T-helper 22 cell (primary cell): ENCODE results near the gene SLC13A3.

ENCODE experiments used
- DNase-seq: peaks from one replicate; pipeline ENCODE4 v3.0.0-alpha.2; 2020; ENCODE audit warnings: low read depth

Gene SLC13A3

DNA sequence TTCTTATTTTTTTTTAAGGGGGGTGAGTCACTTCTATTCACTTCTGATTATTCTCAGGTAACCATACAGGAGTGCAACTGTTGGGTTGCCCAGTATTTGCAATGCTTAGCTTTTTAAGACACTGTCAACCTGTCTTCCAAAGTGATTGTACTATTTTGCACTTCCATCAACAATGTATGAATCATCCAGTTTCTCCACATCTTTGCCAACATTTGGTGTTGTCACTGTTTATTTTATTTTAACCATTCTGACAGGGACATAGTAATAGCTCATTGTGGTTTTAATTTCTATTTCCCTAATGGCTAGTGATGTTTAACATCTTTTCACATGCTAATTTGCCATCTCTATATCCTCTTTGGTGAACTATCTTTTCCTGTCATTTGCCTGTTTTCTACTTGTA lies 1.4 kb upstream of the SLC13A3 start:
- no peak for DNase-seq

DNA sequence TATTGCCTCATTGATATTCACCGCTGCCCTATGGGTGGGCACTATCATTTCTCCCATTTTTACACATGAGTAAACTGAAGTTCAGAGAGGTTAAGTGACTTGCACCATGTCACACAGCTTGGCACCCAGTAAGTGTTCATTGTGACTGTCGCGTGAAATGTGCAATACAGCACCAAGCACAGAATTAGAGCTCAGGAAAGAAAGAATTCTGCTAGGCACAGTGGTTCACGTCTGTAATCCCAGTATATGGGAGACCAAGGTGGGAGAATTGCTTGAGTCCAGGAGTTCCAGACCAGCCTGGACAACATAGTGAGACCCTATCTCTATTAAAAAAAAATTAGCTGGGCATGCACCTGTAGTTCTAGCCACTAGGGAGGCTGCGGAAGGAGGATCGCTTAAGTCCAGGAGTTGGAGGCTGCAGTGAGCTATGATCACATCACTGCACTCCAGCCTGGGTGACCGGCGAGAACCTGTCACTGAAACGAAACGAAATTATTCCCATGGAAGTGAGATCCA lies 626 bp downstream of the SLC13A3 start:
- no peak for DNase-seq

DNA sequence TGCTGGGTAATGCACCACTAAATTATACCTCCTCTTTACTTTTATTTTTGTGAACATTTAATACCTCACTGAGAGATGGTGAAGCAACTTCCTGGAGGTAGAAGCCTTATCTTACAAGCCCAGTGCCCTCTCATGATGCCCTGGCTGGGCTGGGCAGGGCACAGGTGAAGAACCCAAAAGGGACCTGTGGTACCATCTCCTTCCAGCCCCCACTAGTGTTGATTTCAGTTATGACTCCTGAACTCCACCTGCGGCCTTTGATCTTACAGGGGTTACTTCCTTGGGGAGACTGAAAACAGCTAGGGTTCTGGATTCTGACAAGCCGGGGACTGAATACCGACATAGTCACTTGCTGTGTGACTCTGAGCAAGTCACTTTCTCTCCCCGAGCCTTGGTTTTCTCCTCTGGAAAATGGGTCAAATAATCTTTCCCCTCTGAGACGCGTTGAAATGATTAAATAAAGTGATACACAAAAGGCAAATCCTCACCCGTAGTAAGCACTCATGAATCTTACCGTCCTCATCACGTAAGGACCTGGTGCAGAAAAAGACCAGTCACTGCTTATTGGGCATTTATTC lies 1.2 kb downstream of the SLC13A3 start:
- DNase-seq = no peak

- no peak for DNase-seq
Observed at GRCh38 chr20:46649650-46649949, 1.7 kb downstream of the SLC13A3 start.

- DNase-seq = no peak
Observed at GRCh38 chr20:46648903-46649649, 2.2 kb downstream of the SLC13A3 start.

DNA sequence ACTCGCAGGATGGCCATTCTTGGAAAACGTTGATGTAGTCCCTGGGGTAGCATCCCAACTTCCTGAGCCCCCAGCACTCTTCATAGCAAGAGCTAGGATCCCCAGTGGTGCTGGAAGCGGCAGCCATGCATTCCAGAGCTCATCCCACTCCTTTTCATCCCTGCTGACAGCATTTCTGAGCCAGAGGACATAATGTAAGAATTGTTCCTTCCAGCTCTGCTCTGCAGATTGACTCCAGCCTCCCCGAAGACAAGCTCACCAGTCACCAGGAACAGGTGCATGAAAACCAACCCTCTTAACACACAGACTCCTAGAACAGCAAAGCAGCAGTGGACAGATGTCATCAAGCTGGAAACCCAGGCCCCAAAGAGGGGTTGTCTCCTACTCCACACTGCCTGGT lies 3.8 kb downstream of the SLC13A3 start:
- no peak for DNase-seq

- no peak for DNase-seq
Observed at GRCh38 chr20:46646659-46647380, 4.4 kb downstream of the SLC13A3 start.

GRCh38 chr20:46646122-46646521 lies 5.1 kb downstream of the SLC13A3 start:
- no peak for DNase-seq

GRCh38 chr20:46644733-46645132 lies 6.5 kb downstream of the SLC13A3 start:
- no peak for DNase-seq

DNA sequence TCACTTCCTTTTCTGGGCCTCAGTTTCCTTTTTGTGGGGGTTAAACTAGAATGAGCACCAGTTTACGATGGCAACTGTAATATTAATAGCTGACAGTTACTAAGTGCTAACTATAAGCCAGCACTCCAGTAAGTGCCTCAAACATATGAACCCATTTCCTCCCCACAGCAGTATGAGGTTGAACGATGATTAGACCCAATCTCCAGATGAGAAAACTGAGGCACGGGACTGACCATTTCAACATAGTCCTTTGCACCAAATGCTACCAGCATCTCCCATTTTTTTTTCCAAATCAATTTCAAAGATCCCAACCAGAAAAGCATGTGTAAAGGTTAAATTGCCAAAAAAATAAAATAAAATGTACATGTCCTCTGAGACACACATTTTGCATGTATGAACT lies 7.1 kb downstream of the SLC13A3 start:
- DNase-seq = no peak

GRCh38 chr20:46642969-46643343 lies 8.3 kb downstream of the SLC13A3 start:
- DNase-seq = no peak

- DNase-seq = no peak
Observed at GRCh38 chr20:46642265-46642968, 8.8 kb downstream of the SLC13A3 start.

- no peak for DNase-seq
Observed at GRCh38 chr20:46641424-46641823, 9.8 kb downstream of the SLC13A3 start.

- DNase-seq = no peak
Observed at GRCh38 chr20:46640536-46641311, 10.5 kb downstream of the SLC13A3 start.

DNA sequence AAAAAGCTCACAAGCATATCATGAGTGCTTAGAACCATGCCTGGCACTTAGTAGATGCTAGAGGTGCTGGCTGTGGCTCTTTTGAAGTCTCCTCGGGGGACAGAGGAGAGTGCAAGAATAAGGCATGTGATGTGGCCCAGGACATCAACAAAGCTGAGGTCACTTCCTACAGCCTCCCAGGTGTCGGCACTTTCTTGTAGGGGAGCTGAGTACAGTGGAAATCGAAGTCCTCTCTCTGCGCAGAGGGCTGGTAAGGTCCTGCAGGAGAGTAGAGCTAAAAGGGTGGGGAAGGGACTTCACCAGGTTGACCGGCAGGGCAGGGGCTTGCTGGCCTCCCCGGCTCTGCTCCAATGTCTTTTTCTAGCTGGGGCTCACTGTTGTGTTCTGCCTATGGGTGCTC lies 11.2 kb downstream of the SLC13A3 start:
- DNase-seq = no peak

- DNase-seq = no peak
Observed at GRCh38 chr20:46639587-46639986, 11.7 kb downstream of the SLC13A3 start.

- no peak for DNase-seq
Observed at GRCh38 chr20:46638898-46639274, 12.4 kb downstream of the SLC13A3 start.

GRCh38 chr20:46638134-46638897 lies 12.9 kb downstream of the SLC13A3 start:
- DNase-seq = no peak

GRCh38 chr20:46637427-46638133 lies 13.7 kb downstream of the SLC13A3 start:
- DNase-seq = no peak

DNA sequence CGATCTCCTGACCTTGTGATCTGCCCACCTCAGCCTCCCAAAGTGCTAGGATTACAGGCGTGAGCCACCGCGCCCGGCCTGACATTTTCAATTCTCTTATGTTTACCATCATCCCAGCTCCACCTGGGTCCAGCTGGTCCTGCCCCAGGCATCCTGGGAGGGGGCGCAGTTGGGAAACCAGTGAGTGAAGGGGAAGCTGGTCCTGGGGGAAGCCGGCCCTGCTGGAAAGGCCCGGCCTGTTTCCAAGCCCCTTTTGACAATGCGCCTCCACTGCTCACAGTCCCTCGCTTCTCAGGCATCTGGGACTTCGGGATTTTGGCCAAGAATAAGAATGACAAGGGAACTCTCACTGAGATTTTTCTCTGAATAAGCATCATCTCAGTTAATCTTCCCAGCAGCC lies 14.2 kb downstream of the SLC13A3 start:
- no peak for DNase-seq

DNA sequence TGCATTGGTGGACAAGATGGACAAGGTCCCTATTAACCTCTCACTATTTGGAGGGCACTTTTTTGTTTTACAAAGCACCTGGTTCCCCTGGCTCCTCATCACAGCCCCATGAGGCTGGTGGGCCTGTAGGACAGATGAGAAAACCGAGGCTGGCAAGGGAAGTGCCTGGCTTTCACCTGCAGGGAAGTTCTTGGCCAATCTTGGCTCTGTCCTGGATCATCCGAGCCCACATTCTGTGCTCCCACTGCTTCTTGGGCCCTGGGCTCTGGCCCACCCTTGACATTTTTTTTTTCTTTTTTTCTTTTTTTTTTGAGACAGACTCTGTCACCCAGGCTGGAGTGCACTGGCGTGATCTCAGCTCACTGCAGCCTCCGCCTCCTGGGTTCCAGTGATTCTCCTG lies 14.7 kb downstream of the SLC13A3 start:
- DNase-seq = no peak
